Measurements from ENCODE around the gene EPYC.

EPYC gene

DNA sequence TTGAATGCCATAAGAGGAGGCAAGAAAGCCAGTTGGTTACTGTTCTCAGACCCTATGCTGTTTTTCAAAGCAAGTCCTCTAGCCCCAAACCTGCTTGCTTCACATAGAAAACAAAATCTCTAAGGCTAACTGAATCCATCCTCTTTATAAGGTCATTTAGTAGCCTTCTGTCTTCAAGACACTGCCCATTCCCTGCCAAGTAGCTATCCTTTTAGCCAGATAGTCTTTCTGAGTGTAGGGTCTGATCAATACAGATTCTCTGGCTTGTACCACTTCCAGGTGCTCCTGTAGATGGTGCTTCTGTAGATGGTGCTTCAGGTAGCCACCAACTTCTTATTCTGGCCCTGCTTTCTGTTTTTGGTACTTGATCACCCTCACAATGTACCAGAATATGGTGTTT, 33.9 kb downstream of the EPYC start:
- Histone ChIP-seq H3K4me1 (ENCODE audit: insufficient read depth, low read length) (no peaks in the 10 kb centered on the region), H3K9ac (ENCODE audit: low read length) (no peak overlapping the region), H3K27me3 (ENCODE audit: control insufficient read depth in 1 of 2, insufficient read depth in 2 of 2, low read length in 2 of 2) (no peaks in the 10 kb centered on the region), H3K9me3 (ENCODE audit: low read length) (no peaks in the 10 kb centered on the region), H3K36me3 (ENCODE audit: insufficient read depth, low read length) (no peaks in the 10 kb centered on the region), H3K27ac (ENCODE audit: low read depth, low read length) (no peak overlapping the region), H3K4me3 (ENCODE audit: low read depth in 1 of 2, low read length in 2 of 2) (no peak overlapping the region)

DNA sequence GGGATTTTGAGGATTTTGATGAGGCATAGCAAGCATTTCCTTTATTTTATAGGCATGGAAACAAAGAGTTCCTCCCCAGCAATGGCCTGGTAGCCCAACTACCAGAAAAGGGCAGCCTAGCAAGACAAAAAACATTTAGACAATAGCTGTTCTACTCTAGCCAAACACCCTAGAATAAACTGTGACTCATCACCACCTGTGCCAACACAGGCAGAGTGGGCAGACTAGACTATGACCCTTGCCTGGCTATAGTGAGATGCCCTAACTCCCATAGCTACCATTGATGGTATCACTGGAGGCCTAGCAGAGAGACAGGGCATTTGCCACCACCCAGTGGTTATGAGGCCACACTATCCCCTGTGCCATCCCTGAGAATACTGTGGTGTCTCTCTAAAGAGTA, 34.3 kb downstream of the EPYC start:
- H3K36me3 ChIP-seq (ENCODE audit: insufficient read depth, low read length): no peaks in the 10 kb centered on the region
- no peaks in the 10 kb centered on the region for H3K9me3 ChIP-seq (ENCODE audit: low read length)
- H3K4me1 ChIP-seq (ENCODE audit: insufficient read depth, low read length): no peaks in the 10 kb centered on the region
- no peak overlapping the region for H3K27ac ChIP-seq (ENCODE audit: low read depth, low read length)
- H3K27me3 ChIP-seq (ENCODE audit: control insufficient read depth in 1 of 2, insufficient read depth in 2 of 2, low read length in 2 of 2): no peaks in the 10 kb centered on the region
- no peak overlapping the region for H3K4me3 ChIP-seq (ENCODE audit: low read depth in 1 of 2, low read length in 2 of 2)
- H3K9ac ChIP-seq (ENCODE audit: low read length): no peak overlapping the region

DNA sequence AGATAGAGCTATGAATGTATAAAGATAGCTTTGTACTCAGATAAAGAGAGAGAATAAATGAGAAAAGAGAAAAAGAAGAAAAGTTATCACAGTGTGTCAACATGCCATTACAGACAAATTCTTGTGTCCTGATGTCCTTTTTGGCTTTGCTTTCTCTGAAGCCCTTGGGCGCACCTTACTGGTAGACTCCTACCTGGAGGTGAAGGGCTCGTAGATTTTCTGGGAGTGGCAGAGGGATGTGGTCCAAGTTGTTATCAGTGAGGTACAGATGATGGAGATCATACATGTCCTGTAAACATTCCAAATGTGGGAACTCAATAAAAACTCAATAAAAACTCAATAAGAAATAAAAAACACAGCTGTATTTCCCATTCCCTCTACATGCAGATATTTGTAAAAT, 34.9 kb downstream of the EPYC start:
- Histone ChIP-seq H3K4me3 (ENCODE audit: low read depth in 1 of 2, low read length in 2 of 2) (no peak overlapping the region), H3K27ac (ENCODE audit: low read depth, low read length) (no peak overlapping the region), H3K9ac (ENCODE audit: low read length) (no peak overlapping the region), H3K36me3 (ENCODE audit: insufficient read depth, low read length) (no peaks in the 10 kb centered on the region), H3K27me3 (ENCODE audit: control insufficient read depth in 1 of 2, insufficient read depth in 2 of 2, low read length in 2 of 2) (no peaks in the 10 kb centered on the region), H3K4me1 (ENCODE audit: insufficient read depth, low read length) (no peaks in the 10 kb centered on the region), H3K9me3 (ENCODE audit: low read length) (no peaks in the 10 kb centered on the region)

DNA sequence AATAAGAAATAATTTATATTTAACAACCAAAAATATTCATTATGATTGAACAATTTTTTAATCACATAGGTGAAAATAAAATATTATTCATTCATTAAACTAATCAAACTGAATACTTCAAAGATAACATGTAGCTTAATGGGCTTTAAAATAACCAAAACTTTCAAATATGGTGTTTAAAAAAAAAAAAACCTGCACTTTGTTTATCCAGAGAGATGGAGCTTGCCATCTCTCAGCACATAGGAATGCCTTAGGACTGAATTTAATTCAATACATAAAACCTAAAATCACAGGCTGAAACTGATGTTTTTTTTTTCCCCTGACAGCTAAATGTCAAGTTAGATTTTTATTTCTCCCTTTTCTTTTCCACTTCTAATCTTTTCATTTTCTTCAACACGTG, 35.4 kb downstream of the EPYC start:
- H3K36me3 ChIP-seq (ENCODE audit: insufficient read depth, low read length): no peaks in the 10 kb centered on the region
- H3K9ac ChIP-seq (ENCODE audit: low read length): no peak overlapping the region
- H3K27me3 ChIP-seq (ENCODE audit: control insufficient read depth in 1 of 2, insufficient read depth in 2 of 2, low read length in 2 of 2): no peaks in the 10 kb centered on the region
- no peaks in the 10 kb centered on the region for H3K4me1 ChIP-seq (ENCODE audit: insufficient read depth, low read length)
- no peaks in the 10 kb centered on the region for H3K9me3 ChIP-seq (ENCODE audit: low read length)
- no peak overlapping the region for H3K4me3 ChIP-seq (ENCODE audit: low read depth in 1 of 2, low read length in 2 of 2)
- H3K27ac ChIP-seq (ENCODE audit: low read depth, low read length): no peak overlapping the region

DNA sequence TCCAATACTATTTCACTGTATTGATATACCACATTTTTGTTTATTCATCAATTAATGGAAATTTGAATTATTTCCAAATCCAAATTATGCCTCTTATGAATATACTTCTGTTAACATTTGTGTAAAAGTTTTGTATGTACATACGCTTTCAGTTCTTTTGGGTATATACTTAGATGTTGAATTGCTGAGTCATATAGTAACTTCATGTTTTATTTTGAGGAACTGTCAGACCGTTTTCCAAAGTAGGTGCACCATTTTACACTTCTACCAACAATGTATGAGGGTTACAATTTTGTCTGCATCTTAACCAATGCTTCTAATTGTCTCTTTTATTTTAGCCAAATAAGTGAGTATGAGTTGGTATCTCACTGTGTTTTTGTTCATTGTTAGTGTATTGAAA, 39.6 kb downstream of the EPYC start:
- Histone ChIP-seq H3K27me3 (ENCODE audit: control insufficient read depth in 1 of 2, insufficient read depth in 2 of 2, low read length in 2 of 2) (no peaks in the 10 kb centered on the region), H3K36me3 (ENCODE audit: insufficient read depth, low read length) (no peaks in the 10 kb centered on the region), H3K27ac (ENCODE audit: low read depth, low read length) (no peak overlapping the region), H3K9ac (ENCODE audit: low read length) (no peak overlapping the region), H3K4me1 (ENCODE audit: insufficient read depth, low read length) (no peaks in the 10 kb centered on the region), H3K4me3 (ENCODE audit: low read depth in 1 of 2, low read length in 2 of 2) (no peak overlapping the region), H3K9me3 (ENCODE audit: low read length) (no peaks in the 10 kb centered on the region)

DNA sequence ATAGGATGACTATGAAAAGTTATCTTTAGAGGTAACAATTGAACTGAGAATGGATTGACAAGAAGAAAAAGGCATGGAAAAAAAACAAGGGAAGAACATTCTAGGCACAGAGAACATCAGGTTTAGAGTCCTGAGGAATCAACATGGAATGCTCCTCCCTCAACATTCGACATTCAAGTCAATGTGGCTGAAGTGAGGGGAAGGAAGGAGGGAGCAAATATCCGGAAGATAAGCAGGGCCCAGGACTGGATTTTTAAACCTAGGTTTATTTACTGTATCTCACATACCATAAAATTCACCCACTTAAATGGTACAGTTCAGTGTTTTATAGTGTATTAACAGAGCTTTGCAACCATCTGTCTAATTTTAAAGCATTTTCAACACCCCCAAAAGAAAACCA, 40.2 kb downstream of the EPYC start:
- no peaks in the 10 kb centered on the region for H3K4me1 ChIP-seq (ENCODE audit: insufficient read depth, low read length)
- H3K27me3 ChIP-seq (ENCODE audit: control insufficient read depth in 1 of 2, insufficient read depth in 2 of 2, low read length in 2 of 2): no peaks in the 10 kb centered on the region
- no peak overlapping the region for H3K4me3 ChIP-seq (ENCODE audit: low read depth in 1 of 2, low read length in 2 of 2)
- no peak overlapping the region for H3K27ac ChIP-seq (ENCODE audit: low read depth, low read length)
- no peaks in the 10 kb centered on the region for H3K9me3 ChIP-seq (ENCODE audit: low read length)
- H3K36me3 ChIP-seq (ENCODE audit: insufficient read depth, low read length): no peaks in the 10 kb centered on the region
- no peak overlapping the region for H3K9ac ChIP-seq (ENCODE audit: low read length)

DNA sequence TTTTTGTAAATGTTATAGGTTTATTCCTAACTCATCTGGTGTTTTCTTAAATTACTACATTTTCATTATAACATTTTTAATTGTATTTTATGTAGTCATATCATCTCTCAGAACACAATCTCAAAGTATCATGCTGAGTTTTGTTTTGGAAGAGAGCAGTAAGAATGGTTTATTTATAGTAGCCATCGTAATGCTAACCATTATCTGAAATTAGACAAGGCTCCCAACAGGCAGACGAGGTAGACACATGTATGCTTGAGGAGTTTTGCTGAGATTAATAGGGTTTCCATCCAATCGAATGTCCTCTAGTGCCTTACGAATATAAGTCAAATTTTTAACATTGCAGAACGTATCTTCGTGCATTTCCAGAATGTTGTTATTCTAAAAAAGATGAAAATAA, 40.8 kb downstream of the EPYC start:
- no peak overlapping the region for H3K4me3 ChIP-seq (ENCODE audit: low read depth in 1 of 2, low read length in 2 of 2)
- no peaks in the 10 kb centered on the region for H3K9me3 ChIP-seq (ENCODE audit: low read length)
- no peak overlapping the region for H3K9ac ChIP-seq (ENCODE audit: low read length)
- no peak overlapping the region for H3K27ac ChIP-seq (ENCODE audit: low read depth, low read length)
- H3K27me3 ChIP-seq (ENCODE audit: control insufficient read depth in 1 of 2, insufficient read depth in 2 of 2, low read length in 2 of 2): no peaks in the 10 kb centered on the region
- H3K4me1 ChIP-seq (ENCODE audit: insufficient read depth, low read length): no peaks in the 10 kb centered on the region
- H3K36me3 ChIP-seq (ENCODE audit: insufficient read depth, low read length): no peaks in the 10 kb centered on the region

DNA sequence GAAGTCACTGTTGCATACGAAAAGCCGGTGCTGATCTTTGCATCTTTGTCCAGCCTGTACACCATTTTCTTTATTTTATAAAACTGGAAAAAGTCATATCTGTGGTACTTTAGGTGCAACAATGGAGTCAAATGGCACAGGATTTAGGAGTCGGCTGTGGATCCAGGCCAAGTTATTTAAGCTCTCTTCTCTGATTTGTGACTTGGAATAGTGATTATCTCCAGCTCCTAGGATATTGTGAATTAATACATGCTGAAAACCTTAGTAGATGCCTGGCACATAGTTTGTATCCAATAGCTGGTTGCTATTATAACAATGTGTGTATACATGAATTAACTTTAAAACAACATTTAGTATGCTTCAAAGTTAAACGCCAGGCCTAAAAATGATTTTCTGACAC, 43.6 kb downstream of the EPYC start:
- no peaks in the 10 kb centered on the region for H3K4me1 ChIP-seq (ENCODE audit: insufficient read depth, low read length)
- H3K36me3 ChIP-seq (ENCODE audit: insufficient read depth, low read length): no peaks in the 10 kb centered on the region
- H3K27me3 ChIP-seq (ENCODE audit: control insufficient read depth in 1 of 2, insufficient read depth in 2 of 2, low read length in 2 of 2): no peaks in the 10 kb centered on the region
- no peaks in the 10 kb centered on the region for H3K9me3 ChIP-seq (ENCODE audit: low read length)
- no peak overlapping the region for H3K9ac ChIP-seq (ENCODE audit: low read length)
- H3K27ac ChIP-seq (ENCODE audit: low read depth, low read length): no peak overlapping the region
- H3K4me3 ChIP-seq (ENCODE audit: low read depth in 1 of 2, low read length in 2 of 2): no peak overlapping the region

DNA sequence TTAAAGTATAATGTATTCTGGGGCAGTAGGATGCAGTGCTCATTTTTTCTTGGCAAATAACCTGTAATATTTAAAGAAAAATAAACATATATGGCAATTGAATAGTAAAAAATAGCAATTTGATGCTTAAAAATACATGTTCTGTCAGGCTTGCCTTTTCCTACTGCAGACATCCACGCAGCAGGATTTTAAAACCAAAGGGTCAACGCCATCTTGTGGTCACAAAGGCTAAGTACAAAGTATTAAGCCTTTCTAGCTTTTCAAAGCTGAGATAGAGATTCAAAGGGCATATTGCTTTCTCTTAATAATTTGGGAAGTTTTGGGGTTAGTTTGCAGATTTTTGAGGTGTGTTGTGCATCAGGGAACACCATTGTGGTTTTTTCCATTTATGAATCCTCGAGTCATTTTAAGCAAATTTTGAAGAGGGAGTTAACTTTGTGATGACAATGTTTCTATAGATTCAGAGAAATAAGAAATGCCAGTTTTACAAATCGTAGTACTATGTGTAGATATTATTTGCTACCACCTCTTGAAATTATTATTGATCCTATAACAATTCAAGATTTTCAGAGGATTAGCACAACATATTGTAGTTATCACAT, 45.1 kb downstream of the EPYC start:
- H3K9me3 ChIP-seq (ENCODE audit: low read length): no peaks in the 10 kb centered on the region
- no peaks in the 10 kb centered on the region for H3K27me3 ChIP-seq (ENCODE audit: control insufficient read depth in 1 of 2, insufficient read depth in 2 of 2, low read length in 2 of 2)
- H3K36me3 ChIP-seq (ENCODE audit: insufficient read depth, low read length): no peaks in the 10 kb centered on the region
- H3K27ac ChIP-seq (ENCODE audit: low read depth, low read length): no peak overlapping the region
- H3K9ac ChIP-seq (ENCODE audit: low read length): no peak overlapping the region
- no peaks in the 10 kb centered on the region for H3K4me1 ChIP-seq (ENCODE audit: insufficient read depth, low read length)
- no peak overlapping the region for H3K4me3 ChIP-seq (ENCODE audit: low read depth in 1 of 2, low read length in 2 of 2)

DNA sequence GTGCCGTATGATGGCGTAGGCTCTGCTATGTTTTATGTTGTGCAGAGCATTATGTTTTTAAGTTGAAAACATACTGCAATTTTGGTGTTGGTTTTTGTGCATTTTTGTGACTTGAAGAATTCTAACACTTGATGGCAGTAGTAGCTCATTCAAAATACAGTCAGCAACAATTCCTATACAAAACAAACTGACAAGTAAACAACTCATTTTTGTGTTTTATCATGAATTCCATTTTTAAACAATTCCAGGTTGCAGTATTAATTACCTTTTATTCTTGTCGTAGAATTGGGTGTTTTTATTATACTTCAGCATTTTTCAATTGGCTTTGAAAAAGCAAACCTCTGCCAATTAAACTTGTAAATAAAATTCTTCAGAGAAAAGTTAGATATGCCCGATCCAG, 45.7 kb downstream of the EPYC start:
- H3K27me3 ChIP-seq (ENCODE audit: control insufficient read depth in 1 of 2, insufficient read depth in 2 of 2, low read length in 2 of 2): no peaks in the 10 kb centered on the region
- H3K27ac ChIP-seq (ENCODE audit: low read depth, low read length): no peak overlapping the region
- H3K9me3 ChIP-seq (ENCODE audit: low read length): no peaks in the 10 kb centered on the region
- H3K9ac ChIP-seq (ENCODE audit: low read length): no peak overlapping the region
- H3K4me3 ChIP-seq (ENCODE audit: low read depth in 1 of 2, low read length in 2 of 2): no peak overlapping the region
- H3K36me3 ChIP-seq (ENCODE audit: insufficient read depth, low read length): no peaks in the 10 kb centered on the region
- H3K4me1 ChIP-seq (ENCODE audit: insufficient read depth, low read length): no peaks in the 10 kb centered on the region

DNA sequence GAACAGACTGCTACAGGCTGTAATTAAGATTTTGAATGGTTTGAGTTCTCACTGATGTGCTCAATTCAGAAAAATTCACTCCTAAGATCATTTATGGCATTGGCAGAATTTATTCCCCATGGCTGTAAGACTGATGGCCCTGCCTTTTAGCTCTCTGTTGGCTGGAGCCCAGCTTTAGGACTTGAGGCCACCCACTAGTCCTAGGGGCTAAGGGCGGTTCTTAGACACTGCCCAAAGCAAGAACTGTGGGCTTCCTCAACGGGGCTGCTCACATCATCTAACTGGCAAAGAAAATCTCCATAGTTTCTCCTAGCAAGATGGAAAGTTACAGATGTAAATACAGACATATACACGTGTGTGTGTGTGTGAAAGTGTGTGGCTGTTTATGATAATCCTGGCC, 46.4 kb downstream of the EPYC start:
- Histone ChIP-seq H3K9ac (ENCODE audit: low read length) (no peak overlapping the region), H3K4me3 (ENCODE audit: low read depth in 1 of 2, low read length in 2 of 2) (no peak overlapping the region), H3K27me3 (ENCODE audit: control insufficient read depth in 1 of 2, insufficient read depth in 2 of 2, low read length in 2 of 2) (no peaks in the 10 kb centered on the region), H3K27ac (ENCODE audit: low read depth, low read length) (no peak overlapping the region), H3K4me1 (ENCODE audit: insufficient read depth, low read length) (no peaks in the 10 kb centered on the region), H3K36me3 (ENCODE audit: insufficient read depth, low read length) (no peaks in the 10 kb centered on the region), H3K9me3 (ENCODE audit: low read length) (no peaks in the 10 kb centered on the region)

DNA sequence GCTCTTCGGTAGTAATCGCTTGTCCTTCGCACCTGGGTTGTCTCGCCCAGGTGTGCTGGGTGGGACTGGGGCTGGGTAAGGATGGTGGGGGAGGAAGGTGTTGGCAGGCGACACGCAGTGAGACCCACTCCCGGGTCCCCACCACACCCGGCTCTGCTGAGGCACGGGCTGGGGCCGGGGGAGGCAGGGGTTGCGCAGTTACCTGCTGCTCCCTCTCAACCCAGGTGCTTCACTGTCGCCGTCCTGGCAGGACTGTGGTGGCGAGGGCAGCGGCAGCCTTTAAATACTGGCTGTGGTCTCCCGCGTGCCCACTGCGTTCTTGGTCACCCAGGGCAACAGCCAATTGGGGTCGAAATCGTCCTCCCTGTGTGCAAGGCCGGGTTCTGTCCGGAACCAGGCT, 49.9 kb downstream of the EPYC start, which contains the start of gene CCER1:
Gene CCER1 (minus strand): TSS at position 256 of the 400 bp plus-strand sequence. CDS start 434 bp downstream, outside the sequence.
- no peak within 1 kb of the TSS for H3K9ac ChIP-seq (ENCODE audit: low read length)
- no peak within 1 kb of the TSS for H3K4me3 ChIP-seq (ENCODE audit: low read depth in 1 of 2, low read length in 2 of 2)
- H3K36me3 ChIP-seq (ENCODE audit: insufficient read depth, low read length): no peaks in the 10 kb centered on the region
- H3K27me3 ChIP-seq (ENCODE audit: control insufficient read depth in 1 of 2, insufficient read depth in 2 of 2, low read length in 2 of 2): no peaks in the 10 kb centered on the region
- H3K9me3 ChIP-seq (ENCODE audit: low read length): no peaks in the 10 kb centered on the region
- H3K27ac ChIP-seq (ENCODE audit: low read depth, low read length): no peak within 1 kb of the TSS
- no peaks in the 10 kb centered on the region for H3K4me1 ChIP-seq (ENCODE audit: insufficient read depth, low read length)
